Activated CD4-positive, CD25-positive, alpha-beta regulatory T cell treated with anti-CD3 and anti-CD28 coated beads, Interleukin-2, amount 50 U/mL, for 24 hours (primary cell): ENCODE results near the gene C1QTNF9.
"Not testable (repeated sequence)": the region's sequence is repeated elsewhere in the genome, so short reads cannot be mapped to it uniquely, and the experiment has no call there.

Source experiments
- ATAC-seq, 2 donors: fragments of 150-1000 bp; cut with Tn5 transposase; one replicate each; pipeline ENCODE4 v1.10.0; 2021; ENCODE audit warnings: mild to moderate bottlenecking in 1 of 2, moderate library complexity in 1 of 2

Gene C1QTNF9

GRCh38 chr13:24282256-24282655 is 27.1 kb upstream of the C1QTNF9 start:
- no peak for ATAC-seq

GRCh38 chr13:24284889-24285565 is 24.4 kb upstream of the C1QTNF9 start:
- ATAC-seq, result no peak

DNA sequence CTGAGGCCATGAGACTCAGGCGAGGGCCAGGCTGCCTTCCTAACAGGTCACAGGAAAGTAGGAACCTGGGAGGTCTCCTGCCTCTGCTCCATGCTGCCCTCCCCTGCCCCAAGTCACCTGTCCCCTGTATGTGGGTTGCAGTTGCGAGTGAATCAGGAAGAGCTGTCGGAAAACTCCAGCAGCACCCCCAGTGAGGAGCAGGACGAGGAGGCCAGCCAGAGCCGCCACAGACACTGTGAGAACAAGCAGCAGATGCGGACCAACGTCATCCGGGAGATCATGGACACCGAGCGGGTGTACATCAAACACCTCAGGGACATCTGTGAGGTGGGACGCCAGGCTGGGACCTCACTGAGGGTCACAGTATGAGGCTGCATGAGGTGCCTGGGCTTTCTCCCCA is 22.8 kb upstream of the C1QTNF9 start:
- no peak for ATAC-seq

- ATAC-seq, result no peak
Observed at GRCh38 chr13:24287748-24288287, 21.6 kb upstream of the C1QTNF9 start.

GRCh38 chr13:24288870-24289269 is 20.5 kb upstream of the C1QTNF9 start:
- no peak for ATAC-seq

DNA sequence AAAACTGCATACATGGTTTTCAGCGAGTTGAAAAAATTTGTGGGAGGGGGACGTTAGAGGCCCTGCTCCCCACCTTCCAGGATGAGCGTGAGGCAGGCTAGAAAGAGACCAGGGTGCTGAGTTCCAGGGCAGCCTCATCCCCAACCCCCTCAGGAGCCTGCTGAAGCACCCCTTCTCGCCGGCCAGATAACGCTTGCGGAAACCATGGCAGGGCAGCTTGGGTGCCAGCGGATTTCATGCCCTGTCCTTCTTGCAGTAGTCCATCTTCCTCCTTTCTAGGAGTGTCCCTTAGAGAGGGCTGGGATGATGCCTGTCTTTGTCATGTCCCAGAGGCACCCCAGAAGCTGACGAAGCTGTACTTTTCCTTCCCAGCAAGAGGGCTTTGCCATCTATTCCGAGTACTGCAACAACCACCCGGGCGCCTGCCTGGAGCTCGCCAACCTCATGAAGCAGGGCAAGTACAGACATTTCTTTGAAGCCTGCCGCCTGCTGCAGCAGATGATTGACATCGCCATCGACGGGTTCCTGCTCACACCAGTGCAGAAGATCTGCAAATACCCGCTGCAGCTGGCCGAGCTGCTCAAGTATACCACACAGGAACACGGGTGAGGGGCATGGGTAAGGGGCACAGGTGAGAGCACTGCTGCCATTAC is 19.0 kb upstream of the C1QTNF9 start:
- no peak for ATAC-seq

GRCh38 chr13:24292481-24292880 is 16.9 kb upstream of the C1QTNF9 start:
- ATAC-seq, result no peak

- no peak for ATAC-seq
Observed at GRCh38 chr13:24293746-24294145, 15.6 kb upstream of the C1QTNF9 start.

- no peak for ATAC-seq
Observed at GRCh38 chr13:24299488-24300114, 9.8 kb upstream of the C1QTNF9 start.

DNA sequence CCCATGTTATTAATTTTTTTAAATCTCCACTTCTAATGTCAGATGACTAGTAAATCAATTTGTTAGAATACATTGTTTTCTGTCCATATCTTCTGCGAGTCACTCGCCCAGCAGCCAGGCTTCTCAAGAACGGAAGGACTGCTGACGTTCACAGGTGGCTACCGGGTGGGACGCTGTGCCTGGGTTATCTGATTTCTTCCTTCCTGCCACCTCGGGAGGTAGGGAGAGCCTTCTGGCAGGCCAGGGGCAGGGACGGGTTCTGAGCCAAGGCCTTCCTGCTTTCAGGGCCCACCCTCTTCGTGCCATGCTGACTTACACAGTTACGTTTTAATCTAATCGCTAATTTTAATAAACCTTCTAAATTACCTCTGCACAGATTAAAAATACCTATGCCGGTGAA is 7.9 kb upstream of the C1QTNF9 start:
- ATAC-seq, result no peak

DNA sequence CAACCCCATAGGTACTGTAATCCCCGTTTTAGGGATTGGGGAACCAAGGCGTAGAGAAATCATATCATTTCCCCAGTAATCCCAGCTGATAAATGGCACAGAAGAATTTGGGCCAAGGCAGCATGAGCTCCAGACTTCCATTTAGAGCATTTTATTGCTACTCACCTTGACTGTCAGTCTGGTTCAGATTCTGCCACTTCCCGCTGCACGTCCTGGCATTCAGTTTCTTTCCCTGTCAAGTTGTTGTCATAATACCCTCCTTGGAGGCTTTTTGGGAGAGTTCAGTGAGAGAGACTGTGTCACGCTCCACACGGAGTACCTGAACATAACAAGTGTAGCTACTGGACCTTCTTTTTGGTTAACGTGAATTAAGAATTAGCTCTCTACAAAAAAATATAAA is 7.5 kb upstream of the C1QTNF9 start:
- ATAC-seq, result no peak

GRCh38 chr13:24304620-24305019 is 4.8 kb upstream of the C1QTNF9 start:
- no peak for ATAC-seq

GRCh38 chr13:24306632-24307031 is 2.7 kb upstream of the C1QTNF9 start:
- no peak for ATAC-seq

- ATAC-seq, result no peak
Observed at GRCh38 chr13:24307211-24308067, 1.9 kb upstream of the C1QTNF9 start.

- ATAC-seq, result no peak
Observed at GRCh38 chr13:24308068-24308445, 1.3 kb upstream of the C1QTNF9 start.

GRCh38 chr13:24308488-24309020 is 826 bp upstream of the C1QTNF9 start:
- ATAC-seq, result no peak

GRCh38 chr13:24313439-24313838 is 4.1 kb downstream of the C1QTNF9 start:
- no peak for ATAC-seq

GRCh38 chr13:24317835-24318234 is 8.5 kb downstream of the C1QTNF9 start:
- ATAC-seq, result not testable (repeated sequence)

DNA sequence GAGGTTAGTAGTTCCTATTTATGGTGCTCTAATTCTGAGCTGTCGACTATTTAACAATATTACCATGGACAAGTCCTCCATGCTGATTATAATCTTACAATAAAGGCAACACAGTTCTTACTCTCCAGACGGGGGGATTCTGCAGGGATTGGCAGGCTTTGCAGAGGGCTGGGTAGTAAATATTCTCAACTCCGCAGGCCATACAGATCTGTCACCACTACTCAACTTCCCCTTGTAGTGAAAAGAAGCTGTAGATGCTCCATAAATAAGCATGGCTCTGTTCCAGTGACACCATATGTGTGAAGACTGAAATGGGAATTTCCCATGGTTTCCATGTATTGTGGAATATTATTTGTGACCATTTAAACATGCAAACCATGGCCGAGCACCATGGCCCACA is 9.5 kb downstream of the C1QTNF9 start:
- ATAC-seq, result not testable (repeated sequence)

- not testable (repeated sequence) for ATAC-seq
Observed at GRCh38 chr13:24319641-24320040, 10.3 kb downstream of the C1QTNF9 start.

- not testable (repeated sequence) for ATAC-seq
Observed at GRCh38 chr13:24321416-24321815, 12.0 kb downstream of the C1QTNF9 start.

GRCh38 chr13:24322470-24322869 is 13.1 kb downstream of the C1QTNF9 start:
- ATAC-seq, result not testable (repeated sequence)
